H1 (cell line): Measurements from ENCODE around the gene PBX3. TPM values are rescaled to one million over a fixed set of nuclear protein-coding genes. Genes with fewer than 3 reads are reported as not detected.

Source experiments
- RXRA ChIP-seq: IDR thresholded peaks from 2 replicates; pipeline ENCODE4 v1.6.1; 2011; ENCODE audit warnings: low read depth, mild to moderate bottlenecking, low read length, moderate library complexity; ENCODE audit not compliant: insufficient read depth
- polyA plus RNA-seq, 7 experiments: library from polyadenylated mRNA; depleted of rRNA in 3 of 7; stranded (reverse) in 5 of 7; unstranded in 2 of 7; fragments of >200 nt in 5 of 7; fragments of 200-250 nt in 2 of 7; gene quantifications; 1 replicate in 5 of 7; 2 replicates in 1 of 7; 4 replicates in 1 of 7; pipeline versions ENCODE4 v1.2.1 to v1.2.3, GENCODE V29; 2011 to 2013; ENCODE audit warnings: missing spikeins in 2 of 7, mixed read lengths in 2 of 7
- total RNA-seq: library from RNA; stranded (reverse); fragmentation: NEBNext Ultra II Directional; extraction: Animal tissue kit (Norgen Biotek cat#: 25700); gene quantifications from 2 replicates; pipeline ENCODE4 v1.2.1, GENCODE V29; 2021

Gene PBX3
- total and polyA plus RNA-seq, 2 of the 8 experiments (the other 6 are each of a cell fraction or from before 2014, with no cell fraction given), result 22.7 to 44.3 TPM

GRCh38 chr9:125746774-125747052, 460 bp upstream of the PBX3 start (continued):
- no peak for TF ChIP-seq RXRA
